ENCODE data around the gene SNX24.

DNA sequence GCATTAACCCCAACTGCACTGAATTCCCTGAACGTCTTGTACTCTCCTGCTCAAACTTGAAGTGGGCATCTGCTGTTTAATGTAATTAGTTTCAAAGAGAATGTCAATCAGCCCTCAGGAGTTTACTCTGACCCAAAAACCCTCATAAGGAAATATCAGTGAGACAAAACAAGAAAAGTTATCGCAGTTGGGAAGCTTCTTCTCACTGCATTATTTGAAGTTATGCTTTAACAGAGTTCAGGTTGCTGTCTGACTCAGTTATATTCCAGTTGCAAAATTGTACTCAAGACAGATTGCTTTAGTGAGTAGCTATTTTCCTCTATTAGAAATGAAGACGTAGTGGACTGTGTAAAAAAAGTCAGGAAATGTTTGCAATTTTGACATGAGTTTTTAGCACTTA, 139.0 kb downstream of the SNX24 start:
- TF ChIP-seq GATA2 (IDR thresholded peaks at IDR 0.05; ENCODE audit: low read depth, low read length), result no peak
- TF ChIP-seq GATA3 (IDR thresholded peaks at IDR 0.05; ENCODE audit: low read depth, low read length), result no peak

Measured in SH-SY5Y (cell line).